WTC11 (cell line): ENCODE measurements around the gene RSPO1.

Experiments used
- CBFB ChIP-seq: sonication (generic); formaldehyde crosslinking; IDR thresholded peaks from 2 replicates; pipeline ENCODE4 v1.8.1; 2022; ENCODE audit warnings: mild to moderate bottlenecking, low read depth, missing genetic modification reagents
- SP1 ChIP-seq: sonication (generic); formaldehyde crosslinking; conservative IDR thresholded peaks from 2 replicates; pipeline ENCODE4 v1.8.1; 2022; ENCODE audit warnings: missing genetic modification reagents
- TF ChIP-seq, protein P1 (sequence below): sonication (generic); formaldehyde crosslinking; IDR thresholded peaks from 2 replicates; pipeline ENCODE4 v1.8.1; 2022; ENCODE audit warnings: low read depth, mild to moderate bottlenecking, moderate library complexity, missing genetic modification reagents, borderline replicate concordance
- TF ChIP-seq, protein P2 (sequence below): sonication (generic); formaldehyde crosslinking; IDR thresholded peaks from 2 replicates; pipeline ENCODE4 v1.8.0; 2022; ENCODE audit warnings: missing genetic modification reagents

DNA sequence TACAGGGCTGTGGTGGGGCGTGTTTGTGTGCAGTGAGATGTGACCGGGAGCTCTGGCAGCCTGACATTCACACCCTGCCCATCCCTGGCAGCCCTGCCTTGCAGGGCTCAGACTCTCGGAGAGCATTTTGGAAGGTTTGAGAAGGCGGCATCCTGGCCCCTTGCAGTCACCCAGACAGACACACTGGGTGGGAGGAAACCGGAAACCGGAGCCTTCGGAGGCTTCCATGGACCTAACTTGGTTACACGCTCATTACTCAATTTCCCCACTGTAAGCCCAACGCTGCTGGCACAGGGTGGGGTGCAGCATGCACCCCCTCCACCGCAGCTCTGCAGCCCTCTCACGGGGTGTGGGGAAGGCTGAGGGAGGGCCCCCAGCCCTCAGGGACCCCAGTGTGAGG lies 22.2 kb upstream of the RSPO1 start:
- TF ChIP-seq, protein P1, sequence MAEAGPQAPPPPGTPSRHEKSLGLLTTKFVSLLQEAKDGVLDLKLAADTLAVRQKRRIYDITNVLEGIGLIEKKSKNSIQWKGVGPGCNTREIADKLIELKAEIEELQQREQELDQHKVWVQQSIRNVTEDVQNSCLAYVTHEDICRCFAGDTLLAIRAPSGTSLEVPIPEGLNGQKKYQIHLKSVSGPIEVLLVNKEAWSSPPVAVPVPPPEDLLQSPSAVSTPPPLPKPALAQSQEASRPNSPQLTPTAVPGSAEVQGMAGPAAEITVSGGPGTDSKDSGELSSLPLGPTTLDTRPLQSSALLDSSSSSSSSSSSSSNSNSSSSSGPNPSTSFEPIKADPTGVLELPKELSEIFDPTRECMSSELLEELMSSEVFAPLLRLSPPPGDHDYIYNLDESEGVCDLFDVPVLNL = no peak
- TF ChIP-seq, protein P2, sequence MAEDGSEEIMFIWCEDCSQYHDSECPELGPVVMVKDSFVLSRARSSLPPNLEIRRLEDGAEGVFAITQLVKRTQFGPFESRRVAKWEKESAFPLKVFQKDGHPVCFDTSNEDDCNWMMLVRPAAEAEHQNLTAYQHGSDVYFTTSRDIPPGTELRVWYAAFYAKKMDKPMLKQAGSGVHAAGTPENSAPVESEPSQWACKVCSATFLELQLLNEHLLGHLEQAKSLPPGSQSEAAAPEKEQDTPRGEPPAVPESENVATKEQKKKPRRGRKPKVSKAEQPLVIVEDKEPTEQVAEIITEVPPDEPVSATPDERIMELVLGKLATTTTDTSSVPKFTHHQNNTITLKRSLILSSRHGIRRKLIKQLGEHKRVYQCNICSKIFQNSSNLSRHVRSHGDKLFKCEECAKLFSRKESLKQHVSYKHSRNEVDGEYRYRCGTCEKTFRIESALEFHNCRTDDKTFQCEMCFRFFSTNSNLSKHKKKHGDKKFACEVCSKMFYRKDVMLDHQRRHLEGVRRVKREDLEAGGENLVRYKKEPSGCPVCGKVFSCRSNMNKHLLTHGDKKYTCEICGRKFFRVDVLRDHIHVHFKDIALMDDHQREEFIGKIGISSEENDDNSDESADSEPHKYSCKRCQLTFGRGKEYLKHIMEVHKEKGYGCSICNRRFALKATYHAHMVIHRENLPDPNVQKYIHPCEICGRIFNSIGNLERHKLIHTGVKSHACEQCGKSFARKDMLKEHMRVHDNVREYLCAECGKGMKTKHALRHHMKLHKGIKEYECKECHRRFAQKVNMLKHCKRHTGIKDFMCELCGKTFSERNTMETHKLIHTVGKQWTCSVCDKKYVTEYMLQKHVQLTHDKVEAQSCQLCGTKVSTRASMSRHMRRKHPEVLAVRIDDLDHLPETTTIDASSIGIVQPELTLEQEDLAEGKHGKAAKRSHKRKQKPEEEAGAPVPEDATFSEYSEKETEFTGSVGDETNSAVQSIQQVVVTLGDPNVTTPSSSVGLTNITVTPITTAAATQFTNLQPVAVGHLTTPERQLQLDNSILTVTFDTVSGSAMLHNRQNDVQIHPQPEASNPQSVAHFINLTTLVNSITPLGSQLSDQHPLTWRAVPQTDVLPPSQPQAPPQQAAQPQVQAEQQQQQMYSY (CRISPR knock-in tag) = no peak
- TF ChIP-seq SP1 = no peak
- no peak for TF ChIP-seq CBFB (CRISPR knock-in tag)
